Thyroid gland (tissue), 4 donors: ENCODE measurements around the gene CLTC. TPM values are rescaled to one million over a fixed set of nuclear protein-coding genes. Genes with fewer than 3 reads are reported as not detected.
"Not testable (repeated sequence)": the region's sequence is repeated elsewhere in the genome, so short reads cannot be mapped to it uniquely, and the experiment has no call there.

Experiments used
- DNase-seq, 2 donors: peaks; one replicate each; pipeline ENCODE4 v3.0.0-alpha.2; 2019
- H3K27ac ChIP-seq, 3 donors: fragments of 200-600 bp; sonication (generic); 1 replicate in 2 of 3; 2 replicates in 1 of 3; pipeline ENCODE4 v1.5.1; 2016 to 2019; ENCODE audit warnings: mild to moderate bottlenecking in 1 of 3, moderate library complexity in 1 of 3
- H3K27me3 ChIP-seq: fragments of 200-600 bp; sonication (generic); one replicate; pipeline ENCODE4 v1.5.1; 2019
- H3K36me3 ChIP-seq, 2 donors: fragments of 200-600 bp; sonication (generic); one replicate each; pipeline ENCODE4 v1.5.1; 2016 to 2019
- H3K4me1 ChIP-seq, 2 donors: fragments of 200-600 bp; sonication (generic); one replicate each; pipeline ENCODE4 v1.5.1; 2017 to 2019
- H3K4me3 ChIP-seq, 3 donors: fragments of 200-600 bp; sonication (generic); replicated peaks in 1 of 3; 1 replicate in 2 of 3; 2 replicates in 1 of 3; pipeline ENCODE4 v1.5.1; 2016; ENCODE audit warnings: mild to moderate bottlenecking in 1 of 3
- H3K9me3 ChIP-seq: fragments of 200-600 bp; sonication (generic); one replicate; pipeline ENCODE4 v1.5.1; 2017
- CTCF ChIP-seq, 6 experiments: fragments of 200-600 bp in 3 of 6; fragments of 450-650 bp in 3 of 6; sonication (generic) in 3 of 6; IDR thresholded peaks; one replicate each; pipeline ENCODE4 v1.5.1; 2016 to 2019; ENCODE audit warnings: antibody characterized with exemption in 6 of 6, mild to moderate bottlenecking in 2 of 6, inconsistent platforms in 1 of 6, moderate library complexity in 1 of 6
- POLR2A ChIP-seq, 2 donors: fragments of 450-650 bp; IDR thresholded peaks; one replicate each; pipeline ENCODE4 v1.6.1; 2017; ENCODE audit warnings: antibody characterized with exemption in 2 of 2, mild to moderate bottlenecking in 2 of 2, moderate library complexity in 1 of 2
- WGBS, 2 donors: methylation state at CpG; one replicate each; pipeline ENCODE4 v1.1.5; 2017; 5-methylcytosine and 5-hydroxymethylcytosine counted together
- intact Hi-C: fragments of 100-400 bp; cut with DNase I; formaldehyde crosslinking; loops from one replicate; pipeline ENCODE4 v1.15.1; 2023
- total RNA-seq, 4 donors: library from RNA; depleted of rRNA; stranded (reverse); fragments of >200 nt; gene quantifications; one replicate each; pipeline ENCODE4 v1.2.3, GENCODE V29; 2016

The CLTC gene
- total RNA-seq, result 100 to 1,000 TPM; 250 to 474 (median 364) TPM

DNA sequence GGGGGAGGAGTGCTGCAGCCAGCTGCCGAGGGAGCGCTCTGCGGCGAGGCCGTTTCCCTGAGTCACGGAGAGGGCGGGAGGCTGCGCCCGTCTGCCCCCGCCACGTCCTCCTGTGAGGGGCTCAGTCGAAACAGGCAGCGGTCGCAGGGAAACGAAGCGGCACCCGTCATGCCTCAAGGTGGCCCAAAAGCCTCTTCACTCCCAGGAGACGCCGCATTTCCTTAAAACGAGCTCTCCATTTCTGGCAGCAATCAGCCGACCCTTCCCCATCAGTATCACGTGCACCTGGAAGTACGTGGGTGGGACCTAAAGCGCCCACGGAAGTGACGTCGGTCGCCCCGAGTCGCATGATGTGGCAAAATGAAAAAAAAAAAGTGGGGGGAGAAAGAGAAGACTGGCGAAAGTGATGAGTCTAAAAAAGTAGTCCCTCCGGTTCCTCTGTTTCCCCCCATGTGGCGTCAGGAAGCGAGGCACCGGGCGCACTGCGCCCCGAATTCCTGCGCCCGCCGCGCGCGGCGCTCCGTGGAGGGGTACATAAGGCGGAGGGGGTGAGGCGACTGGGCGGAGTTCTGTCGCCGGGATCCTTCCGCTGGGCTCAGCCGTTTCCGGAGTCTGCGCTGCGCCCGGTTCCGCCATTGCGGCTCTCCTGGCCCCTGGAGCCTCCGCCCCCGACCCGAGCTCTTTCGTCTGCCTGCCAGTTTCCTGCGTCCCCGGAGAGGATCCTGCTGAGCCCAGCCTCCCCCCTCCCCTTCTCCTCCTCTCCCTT, at the start of gene CLTC:
CLTC (plus strand) TSS at position 598 of the 766 bp plus-strand sequence. CDS start 237 bp downstream, outside the sequence.
- intact Hi-C loops, result loop anchor here (10.0 kb wide), 2 partner anchors 45 to 85 kb away; partner anchors contain the start of genes PTRH2 and VMP1
- H3K4me1 ChIP-seq, result peaks cover 36 to 38% of the 10 kb centered on the region in 2 donors
- peak within 1 kb of the TSS; percentile 98 to 99 (median 98) for H3K27ac ChIP-seq
- whole genome bisulfite sequencing, 2 donors, result 0 to 1% methylated on average over 33 to 62 of the region's 65 CpGs
- no peaks in the 10 kb centered on the region for H3K27me3 ChIP-seq
- H3K4me3 ChIP-seq, result peak within 1 kb of the TSS; percentile 89 to 95 (median 92)
- no peaks in the 10 kb centered on the region for H3K9me3 ChIP-seq
- TF ChIP-seq POLR2A (IDR thresholded peaks at IDR 0.05) (peak; percentile 91 to 99), CTCF (IDR thresholded peaks at IDR 0.05) (no peak)
- DNase-seq, result peak; percentile 93
- H3K36me3 ChIP-seq, result no peaks in the 10 kb centered on the region

GRCh38 chr17:59572301-59572924, 47.3 kb upstream of the CLTC start:
- DNase-seq, result no peak
- H3K27me3 ChIP-seq, result no peaks in the 10 kb centered on the region
- H3K4me1 ChIP-seq, result no peaks in the 10 kb centered on the region
- no peak overlapping the region for H3K4me3 ChIP-seq
- TF ChIP-seq POLR2A (IDR thresholded peaks at IDR 0.05) (no peak), CTCF (IDR thresholded peaks at IDR 0.05) (no peak)
- intact Hi-C loops, result no loop called here
- no peaks in the 10 kb centered on the region for H3K9me3 ChIP-seq
- peaks cover 4 to 6% of the 10 kb centered on the region in 2 donors for H3K36me3 ChIP-seq
- H3K27ac ChIP-seq, result no peak overlapping the region
- WGBS, 2 donors, result 91 to 97% methylated on average over 10 of the region's 10 CpGs

DNA sequence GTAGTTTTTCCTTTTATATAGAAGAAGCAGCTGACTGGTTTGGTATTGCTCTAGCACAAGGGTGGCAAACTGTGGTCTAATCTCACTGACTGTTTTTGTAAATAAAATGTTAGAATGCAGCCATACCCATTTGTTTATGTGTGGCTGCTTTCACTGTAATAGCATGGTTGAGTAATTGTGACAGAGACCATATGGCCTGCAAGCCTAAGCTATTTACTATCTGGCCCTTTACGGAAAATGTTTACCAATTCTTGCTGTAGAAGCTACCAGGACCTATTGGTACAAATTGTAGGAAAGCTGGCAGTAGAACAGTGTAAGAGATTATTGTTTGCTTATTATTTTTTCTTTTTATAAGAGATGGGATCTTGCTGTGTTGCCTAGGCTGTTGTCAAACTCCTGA, 35.5 kb upstream of the CLTC start:
- no CpG with 5 or more reads among the region's 1 CpG for WGBS, 2 donors
- H3K9me3 ChIP-seq, H3K27ac ChIP-seq, DNase-seq, H3K27me3 ChIP-seq, H3K4me3 ChIP-seq, H3K4me1 ChIP-seq, intact Hi-C loops, H3K36me3 ChIP-seq: not testable (repeated sequence)

- no peaks in the 10 kb centered on the region for H3K4me1 ChIP-seq
- DNase-seq, result no peak
- no peaks in the 10 kb centered on the region for H3K27me3 ChIP-seq
- intact Hi-C loops, result no loop called here
- no peak overlapping the region for H3K27ac ChIP-seq
- peaks cover 4 to 5% of the 10 kb centered on the region in 2 donors for H3K36me3 ChIP-seq
- no peak overlapping the region for H3K4me3 ChIP-seq
- TF ChIP-seq POLR2A (IDR thresholded peaks at IDR 0.05) (no peak), CTCF (IDR thresholded peaks at IDR 0.05) (no peak)
- no peaks in the 10 kb centered on the region for H3K9me3 ChIP-seq
Observed at GRCh38 chr17:59600169-59600568, 19.5 kb upstream of the CLTC start.

GRCh38 chr17:59601130-59601529, 18.6 kb upstream of the CLTC start:
- peaks cover 12 to 13% of the 10 kb centered on the region in 2 donors for H3K36me3 ChIP-seq

More at GRCh38 chr17:59601130-59601529, 18.6 kb upstream of the CLTC start:
- Histone ChIP-seq H3K27me3 (no peaks in the 10 kb centered on the region), H3K4me3 (no peak overlapping the region), H3K4me1 (no peaks in the 10 kb centered on the region), H3K9me3 (no peaks in the 10 kb centered on the region), H3K27ac (no peak overlapping the region)
- intact Hi-C loops, result no loop called here
- 91 to 94% methylated on average over 2 of the region's 2 CpGs for WGBS, 2 donors
- no peak for DNase-seq
- no peak for TF ChIP-seq CTCF (IDR thresholded peaks at IDR 0.05)
- no peak for TF ChIP-seq POLR2A (IDR thresholded peaks at IDR 0.05)
